ENCODE results near the gene WDR26. TPM values are rescaled to one million over a fixed set of nuclear protein-coding genes. Genes with fewer than 3 reads are reported as not detected.

The WDR26 gene
- total RNA-seq, 4 donors from 2014 or later, result 61.5 to 78.7 (median 71.9) TPM

GRCh38 chr1:224392411-224393249, 42.0 kb downstream of the WDR26 start:
- H3K27ac ChIP-seq, result no peak overlapping the region
- no peak overlapping the region for H3K4me3 ChIP-seq
- no peaks in the 10 kb centered on the region for H3K27me3 ChIP-seq
- no peaks in the 10 kb centered on the region for H3K4me1 ChIP-seq
- peaks cover 0 to 98% (median 4%) of the 10 kb centered on the region in 3 donors for H3K36me3 ChIP-seq
- TF ChIP-seq CTCF (IDR thresholded peaks at IDR 0.05) (no peak), POLR2A (IDR thresholded peaks at IDR 0.05) (no peak), EP300 (IDR thresholded peaks at IDR 0.05) (no peak)
- H3K9me3 ChIP-seq, result no peaks in the 10 kb centered on the region
- no peak for DNase-seq (ENCODE audit: low spot score in 2 of 2)
- WGBS, 2 donors, result 72 to 82% methylated on average over 4 of the region's 4 CpGs

GRCh38 chr1:224390517-224390916, 44.1 kb downstream of the WDR26 start:
- DNase-seq (ENCODE audit: low spot score in 2 of 2), result no peak
- Histone ChIP-seq H3K4me1 (no peaks in the 10 kb centered on the region), H3K4me3 (no peak overlapping the region), H3K36me3 (peaks cover 0 to 83% (median 4%) of the 10 kb centered on the region in 3 donors), H3K27me3 (no peaks in the 10 kb centered on the region), H3K27ac (no peak overlapping the region), H3K9me3 (no peaks in the 10 kb centered on the region)
- no peak for TF ChIP-seq POLR2A (IDR thresholded peaks at IDR 0.05)
- TF ChIP-seq EP300 (IDR thresholded peaks at IDR 0.05), result no peak
- no peak for TF ChIP-seq CTCF (IDR thresholded peaks at IDR 0.05)
- 90 to 91% methylated on average over 5 of the region's 5 CpGs for WGBS, 2 donors

- Histone ChIP-seq H3K27me3 (no peaks in the 10 kb centered on the region), H3K9me3 (no peaks in the 10 kb centered on the region), H3K36me3 (peaks cover 0 to 72% (median 0%) of the 10 kb centered on the region in 3 donors), H3K4me1 (no peaks in the 10 kb centered on the region), H3K4me3 (no peak overlapping the region), H3K27ac (no peak overlapping the region)
- WGBS, 2 donors, result 61 to 66% methylated on average over 2 of the region's 2 CpGs
- TF ChIP-seq CTCF (IDR thresholded peaks at IDR 0.05), result no peak
- no peak for TF ChIP-seq POLR2A (IDR thresholded peaks at IDR 0.05)
- TF ChIP-seq EP300 (IDR thresholded peaks at IDR 0.05), result no peak
- DNase-seq (ENCODE audit: low spot score in 2 of 2), result no peak
These were observed 46.7 kb downstream of the WDR26 start for GRCh38 chr1:224387943-224388342.

GRCh38 chr1:224387302-224387912, 47.2 kb downstream of the WDR26 start:
- no peaks in the 10 kb centered on the region for H3K4me1 ChIP-seq
- WGBS, 2 donors, result 68 to 71% methylated on average over 6 of the region's 6 CpGs
- TF ChIP-seq POLR2A (IDR thresholded peaks at IDR 0.05) (no peak), EP300 (IDR thresholded peaks at IDR 0.05) (no peak), CTCF (IDR thresholded peaks at IDR 0.05) (no peak)
- H3K9me3 ChIP-seq, result no peaks in the 10 kb centered on the region
- no peak for DNase-seq (ENCODE audit: low spot score in 2 of 2)
- H3K36me3 ChIP-seq, result peaks cover 0 to 67% (median 0%) of the 10 kb centered on the region in 3 donors
- H3K4me3 ChIP-seq, result no peak overlapping the region
- H3K27ac ChIP-seq, result no peak overlapping the region
- no peaks in the 10 kb centered on the region for H3K27me3 ChIP-seq

- H3K36me3 ChIP-seq, result peaks cover 0 to 61% (median 0%) of the 10 kb centered on the region in 3 donors
- DNase-seq (ENCODE audit: low spot score in 2 of 2), result no peak
- H3K9me3 ChIP-seq, result no peaks in the 10 kb centered on the region
- WGBS, 2 donors, result 82 to 84% methylated on average over 3 of the region's 3 CpGs
- no peak overlapping the region for H3K4me3 ChIP-seq
- H3K27me3 ChIP-seq, result no peaks in the 10 kb centered on the region
- no peak for TF ChIP-seq CTCF (IDR thresholded peaks at IDR 0.05)
- TF ChIP-seq EP300 (IDR thresholded peaks at IDR 0.05), result no peak
- no peak for TF ChIP-seq POLR2A (IDR thresholded peaks at IDR 0.05)
- H3K27ac ChIP-seq, result no peak overlapping the region
- no peaks in the 10 kb centered on the region for H3K4me1 ChIP-seq
These were observed 51.4 kb downstream of the WDR26 start for GRCh38 chr1:224383218-224383617.

Data from tibial nerve (tissue), 4 donors.